NB4 (cell line): ENCODE measurements around the gene LETMD1.
A peak's percentile ranks its signal among the peaks of the same experiment; 100 is the strongest.

Experiments used
- DNase-seq: peaks from one replicate; pipeline ENCODE4 v3.0.0; 2010; ENCODE audit warnings: low read depth
- H3K4me3 ChIP-seq: one replicate; pipeline ENCODE4 v1.5.1; 2011; ENCODE audit warnings: mild to moderate bottlenecking, low read depth, low read length, moderate library complexity
- MYC ChIP-seq: IDR thresholded peaks from 2 replicates; pipeline ENCODE4 v1.6.1; 2011; ENCODE audit warnings: low read depth, low read length
- POLR2A ChIP-seq: IDR thresholded peaks from 2 replicates; pipeline ENCODE4 v1.6.1; 2011; ENCODE audit warnings: mild to moderate bottlenecking; ENCODE audit not compliant: insufficient read length; ENCODE audit errors: extremely low read depth
- TF ChIP-seq, protein P1 (sequence below): IDR thresholded peaks from one replicate; pipeline ENCODE4 v1.5.1; 2012; ENCODE audit warnings: low read depth, low read length
- TF ChIP-seq, protein P2 (sequence below): IDR thresholded peaks from 2 replicates; pipeline ENCODE4 v1.6.1; 2011; ENCODE audit warnings: low read depth, low read length

The LETMD1 gene

DNA sequence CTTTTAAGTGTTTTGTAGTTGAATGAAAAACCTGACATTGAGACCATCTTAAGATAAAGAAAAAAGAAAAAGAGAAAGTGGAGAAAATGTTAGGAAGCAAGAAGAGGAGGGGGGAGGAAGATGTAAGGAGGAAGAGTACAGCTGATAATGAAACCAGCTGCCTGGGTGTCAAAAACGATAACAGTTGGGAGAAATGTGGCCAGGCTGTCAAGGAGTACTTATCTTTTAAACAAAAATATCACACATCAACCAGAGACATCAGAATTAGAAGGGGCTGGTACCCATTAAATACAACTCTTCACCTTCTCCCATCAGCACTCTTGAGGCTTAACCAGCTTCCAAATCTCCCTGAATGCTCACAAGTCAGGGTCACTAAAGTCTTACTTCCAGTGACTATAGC lies 26.4 kb upstream of the LETMD1 start:
- no peak overlapping the region for H3K4me3 ChIP-seq
- DNase-seq: no peak
- TF ChIP-seq, protein P1, sequence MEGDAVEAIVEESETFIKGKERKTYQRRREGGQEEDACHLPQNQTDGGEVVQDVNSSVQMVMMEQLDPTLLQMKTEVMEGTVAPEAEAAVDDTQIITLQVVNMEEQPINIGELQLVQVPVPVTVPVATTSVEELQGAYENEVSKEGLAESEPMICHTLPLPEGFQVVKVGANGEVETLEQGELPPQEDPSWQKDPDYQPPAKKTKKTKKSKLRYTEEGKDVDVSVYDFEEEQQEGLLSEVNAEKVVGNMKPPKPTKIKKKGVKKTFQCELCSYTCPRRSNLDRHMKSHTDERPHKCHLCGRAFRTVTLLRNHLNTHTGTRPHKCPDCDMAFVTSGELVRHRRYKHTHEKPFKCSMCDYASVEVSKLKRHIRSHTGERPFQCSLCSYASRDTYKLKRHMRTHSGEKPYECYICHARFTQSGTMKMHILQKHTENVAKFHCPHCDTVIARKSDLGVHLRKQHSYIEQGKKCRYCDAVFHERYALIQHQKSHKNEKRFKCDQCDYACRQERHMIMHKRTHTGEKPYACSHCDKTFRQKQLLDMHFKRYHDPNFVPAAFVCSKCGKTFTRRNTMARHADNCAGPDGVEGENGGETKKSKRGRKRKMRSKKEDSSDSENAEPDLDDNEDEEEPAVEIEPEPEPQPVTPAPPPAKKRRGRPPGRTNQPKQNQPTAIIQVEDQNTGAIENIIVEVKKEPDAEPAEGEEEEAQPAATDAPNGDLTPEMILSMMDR: no peak
- TF ChIP-seq POLR2A: no peak
- TF ChIP-seq MYC: no peak
- TF ChIP-seq, protein P2, sequence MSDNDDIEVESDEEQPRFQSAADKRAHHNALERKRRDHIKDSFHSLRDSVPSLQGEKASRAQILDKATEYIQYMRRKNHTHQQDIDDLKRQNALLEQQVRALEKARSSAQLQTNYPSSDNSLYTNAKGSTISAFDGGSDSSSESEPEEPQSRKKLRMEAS: no peak

DNA sequence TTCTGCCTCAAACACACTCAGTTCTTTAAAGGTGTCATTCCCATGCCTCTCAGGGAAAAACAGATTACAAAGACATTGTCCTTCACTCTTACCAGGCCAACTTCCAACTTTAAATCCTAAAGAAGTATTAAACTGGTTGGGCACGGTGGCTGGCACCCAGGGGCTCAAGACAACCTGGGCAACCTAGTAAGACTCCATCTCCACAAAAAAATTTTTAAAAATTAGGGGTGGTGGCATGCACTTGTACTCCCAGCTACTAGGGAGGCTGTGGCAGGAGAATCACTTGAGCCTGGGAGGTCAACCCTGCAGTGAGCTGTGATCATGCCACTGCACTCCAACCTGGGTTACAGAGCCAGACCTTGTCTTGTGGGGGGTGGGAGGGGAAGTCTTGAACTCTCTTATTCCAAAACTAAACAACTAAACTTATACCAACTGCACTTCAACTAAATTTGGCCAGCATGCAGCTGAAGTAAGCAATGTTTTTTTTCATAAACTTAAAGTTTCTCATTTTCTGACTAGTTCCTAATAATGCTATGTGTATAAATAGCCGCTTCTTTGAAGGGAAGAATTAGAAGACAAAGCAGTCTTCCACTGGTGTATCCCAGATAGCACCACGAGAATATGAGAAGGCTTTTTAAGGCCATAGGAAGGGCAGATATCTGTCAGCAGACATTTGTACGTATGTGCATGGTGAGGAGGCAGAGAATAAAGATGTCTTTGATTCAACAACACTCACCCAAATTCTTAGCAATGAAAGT lies 24.3 kb upstream of the LETMD1 start:
- H3K4me3 ChIP-seq: peak overlapping the region; percentile 73
- DNase-seq: no peak
- TF ChIP-seq, protein P2: no peak
- TF ChIP-seq, protein P1: no peak
- TF ChIP-seq POLR2A (no peak), MYC (no peak)

DNA sequence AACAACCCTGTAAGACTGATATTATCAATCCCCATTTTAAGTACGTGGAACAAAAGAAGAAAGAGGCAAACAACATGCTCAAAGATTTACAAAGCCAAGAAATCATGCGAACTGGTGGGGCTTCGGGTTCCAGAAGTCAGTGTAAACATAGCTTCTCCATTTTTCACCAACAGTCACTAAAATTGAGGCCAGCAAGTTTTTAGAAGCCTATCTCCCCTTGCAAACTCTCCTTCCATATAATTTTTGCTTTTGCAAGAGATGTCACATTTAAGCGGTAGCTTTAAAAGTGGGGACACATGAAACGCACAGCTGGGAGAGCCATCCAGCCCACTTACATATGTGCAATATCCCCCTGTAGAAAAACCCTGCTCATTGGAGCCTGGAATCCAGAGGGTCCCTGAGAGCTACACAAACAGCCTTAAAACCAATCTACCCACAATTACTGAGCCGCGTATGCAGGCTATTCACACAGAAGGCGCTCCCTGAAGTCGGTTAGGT lies 22.7 kb upstream of the LETMD1 start:
- DNase-seq: no peak
- TF ChIP-seq MYC (no peak), POLR2A (no peak)
- TF ChIP-seq, protein P1: no peak
- TF ChIP-seq, protein P2: no peak
- H3K4me3 ChIP-seq: peak overlapping the region; percentile 73

DNA sequence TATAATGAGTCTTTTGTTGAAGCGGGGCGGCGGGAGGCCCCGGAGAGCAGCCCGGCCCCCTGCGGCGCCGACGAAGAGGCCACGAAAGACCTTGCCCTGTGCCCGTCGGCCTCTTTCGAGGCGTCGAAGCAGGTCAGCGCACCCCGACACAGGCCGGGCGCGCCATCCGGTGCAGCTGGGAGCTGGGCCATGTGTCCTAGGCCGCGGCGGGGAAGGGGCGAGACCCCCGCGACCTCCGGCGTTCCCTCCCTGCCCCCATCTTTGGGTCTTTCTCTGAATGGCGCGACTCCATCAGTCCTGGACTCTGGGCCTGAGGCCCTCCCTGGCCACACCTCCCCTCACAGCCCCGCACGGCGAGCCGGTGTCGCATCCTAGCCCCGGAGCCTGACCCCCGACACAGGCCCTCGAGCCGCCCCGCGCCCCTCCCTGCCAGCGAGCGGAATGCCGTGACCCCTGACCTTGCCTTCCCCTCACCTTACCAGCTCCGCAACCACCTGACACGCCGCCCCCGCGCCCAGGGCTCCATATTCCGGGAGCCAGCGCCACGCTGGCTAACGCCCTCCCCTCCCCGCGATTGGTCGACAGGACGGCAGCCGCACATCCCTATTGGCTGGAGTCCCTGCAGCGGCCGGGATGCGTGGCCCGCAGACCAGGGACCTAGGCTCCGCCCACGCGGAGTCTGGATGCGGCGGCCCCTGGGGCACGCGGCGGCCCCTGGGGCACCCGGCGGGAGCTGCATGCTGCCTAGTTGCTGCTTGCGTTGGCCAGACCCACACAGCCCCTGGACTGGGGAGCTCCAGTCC lies 22.1 kb upstream of the LETMD1 start, which contains the start of gene SLC11A2:
TSS of gene SLC11A2 (minus strand) at position 549 of the 803 bp plus-strand sequence. CDS start 15,656 bp downstream, outside the sequence.
- peak within 1 kb of the TSS; percentile 73 for H3K4me3 ChIP-seq
- TF ChIP-seq, protein P1: no peak
- TF ChIP-seq, protein P2: peak; percentile 81
- TF ChIP-seq POLR2A (peak; percentile 62), MYC (peak; percentile 85)
- DNase-seq: peak; percentile 98

DNA sequence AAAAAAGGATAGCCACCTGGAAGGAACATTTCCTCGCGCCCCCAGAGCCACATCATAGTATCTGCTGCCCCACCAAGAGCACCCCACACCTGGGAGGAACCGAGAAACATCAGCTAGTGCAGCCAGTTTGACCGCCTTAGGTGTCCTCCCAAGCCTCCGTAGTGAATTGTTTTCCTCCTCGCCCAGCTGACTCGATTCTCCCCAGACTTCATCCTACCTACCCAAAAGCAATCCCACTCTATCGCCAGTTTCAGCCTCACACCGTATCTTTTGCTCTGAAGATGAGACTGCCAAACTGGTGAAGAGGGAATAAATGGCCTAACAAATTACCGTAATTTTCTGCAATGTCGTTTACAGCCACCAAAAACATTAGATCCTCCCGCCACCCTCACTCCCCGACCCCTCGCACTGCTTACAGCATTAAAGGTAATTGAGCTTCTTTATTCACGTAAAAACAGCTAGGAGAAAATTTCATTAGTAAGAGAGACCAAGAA lies 20.7 kb upstream of the LETMD1 start:
- H3K4me3 ChIP-seq: no peak overlapping the region
- TF ChIP-seq POLR2A: no peak
- TF ChIP-seq, protein P1: no peak
- TF ChIP-seq, protein P2: no peak
- TF ChIP-seq MYC: no peak
- no peak for DNase-seq
